Spleen (tissue), 7 donors: ENCODE results near the gene PVALB.

Source experiments
- CTCF ChIP-seq, 11 experiments: fragments of 200-600 bp in 7 of 11; fragments of 450-650 bp in 4 of 11; sonication (generic) in 4 of 11; IDR thresholded peaks in 8 of 11; conservative IDR thresholded peaks in 3 of 11; 1 replicate in 7 of 11; 2 replicates in 4 of 11; pipeline versions ENCODE4 v1.4.0 to v1.8.0; 2016 to 2021; ENCODE audit warnings: antibody characterized with exemption in 11 of 11, inconsistent platforms in 4 of 11, mild to moderate bottlenecking in 1 of 11
- POLR2A ChIP-seq, 3 donors: fragments of 450-650 bp; IDR thresholded peaks; one replicate each; pipeline ENCODE4 v1.5.1; 2017; ENCODE audit warnings: antibody characterized with exemption in 3 of 3, mild to moderate bottlenecking in 1 of 3
- donor health status: DM: no; HTN: no; CAD: no; lungs with moderate emphysema.
- donor health status: DM: no; HTN: no; CAD: no.
- donor health status: DM: no; HTN: no; CAD: no.

DNA sequence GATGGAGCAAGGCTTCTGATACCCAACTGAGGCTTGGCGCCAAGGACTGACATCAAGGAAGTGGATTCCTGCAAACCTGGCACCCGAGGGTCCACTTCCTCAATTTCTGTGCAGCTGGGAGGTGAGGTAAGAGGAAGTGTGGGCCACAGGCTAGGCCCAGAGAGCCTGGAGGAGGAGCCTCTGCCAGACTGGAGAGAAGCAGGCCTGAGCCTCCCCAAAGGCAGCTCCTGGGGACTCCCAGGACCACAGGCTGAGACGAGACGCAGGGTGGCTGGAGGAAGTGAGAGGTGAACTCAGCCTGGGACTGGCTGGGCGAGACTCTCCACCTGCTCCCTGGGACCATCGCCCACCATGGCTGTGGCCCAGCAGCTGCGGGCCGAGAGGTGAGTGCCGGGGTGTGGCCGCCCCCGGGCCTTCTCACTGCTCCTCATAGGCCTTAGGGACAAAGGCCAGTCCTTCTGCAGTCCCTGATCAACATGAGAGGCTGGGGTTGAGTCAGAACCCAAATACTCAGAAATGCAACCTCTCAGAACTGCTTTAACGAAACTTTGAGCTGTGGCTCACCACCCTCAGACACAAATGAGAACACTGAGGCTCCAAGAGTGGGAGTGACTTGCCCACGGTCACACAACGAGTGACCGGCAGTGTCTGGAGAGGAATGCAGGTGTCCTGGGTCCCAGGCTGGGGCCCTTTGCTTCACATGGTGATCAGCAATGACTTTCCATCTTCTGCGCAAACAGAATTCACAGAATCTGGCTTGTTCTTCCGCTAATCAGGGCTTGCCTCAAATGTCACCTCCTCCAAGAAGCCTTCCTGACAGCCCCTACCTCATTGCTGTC lies 44.2 kb upstream of the PVALB start, which contains the start of gene NCF4:
- TF ChIP-seq CTCF (IDR thresholded peaks at IDR 0.05 in 8 of 11, conservative IDR thresholded peaks at IDR 0.05 in 3 of 11) (peak in 1 of 11 experiments; percentile 12), POLR2A (IDR thresholded peaks at IDR 0.05) (peak in 2 of 3 donors; percentile 32 to 41)
